ENCODE data around the gene REG3G.
"Not testable (repeated sequence)": the region's sequence is repeated elsewhere in the genome, so short reads cannot be mapped to it uniquely, and the experiment has no call there.

Gene REG3G

DNA sequence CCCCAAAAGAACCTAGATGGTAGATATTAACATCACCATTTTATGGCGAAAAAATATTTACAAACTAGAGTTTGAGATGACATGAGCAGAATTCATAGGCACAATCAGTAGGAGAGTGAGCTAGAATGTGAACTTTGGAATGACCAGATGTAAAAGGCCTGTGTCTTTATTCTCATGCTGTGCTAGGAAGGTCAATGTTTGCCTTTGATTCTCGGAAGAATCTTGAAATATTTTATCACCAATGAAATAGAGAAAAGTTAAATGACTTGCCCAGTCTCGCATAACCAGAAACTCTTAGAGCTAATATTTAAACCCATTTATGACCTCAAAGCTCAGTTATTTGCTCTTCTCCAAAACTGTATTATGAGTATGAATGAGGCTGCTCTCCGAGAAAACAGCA lies 9.2 kb upstream of the REG3G start:
- DNase-seq (ENCODE audit: low spot score): no peak

DNA sequence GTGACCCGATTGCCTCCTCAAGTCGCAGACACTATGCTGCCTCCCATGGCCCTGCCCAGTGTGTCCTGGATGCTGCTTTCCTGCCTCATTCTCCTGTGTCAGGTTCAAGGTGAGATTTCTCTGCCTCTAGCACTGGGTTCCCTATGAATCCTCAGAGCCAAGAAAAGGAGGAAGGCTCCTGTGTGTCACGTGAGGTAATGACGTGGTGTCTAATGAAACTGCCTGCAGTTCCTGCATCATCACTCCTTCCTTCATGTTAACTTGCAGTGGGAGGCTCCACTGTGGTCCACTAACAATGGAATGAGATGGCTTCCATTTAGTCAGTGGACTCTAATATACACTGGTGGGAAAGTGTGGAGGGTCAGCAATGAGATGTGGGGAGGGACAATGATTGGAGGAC lies 559 bp downstream of the REG3G start:
- no peak for DNase-seq (ENCODE audit: low spot score)

DNA sequence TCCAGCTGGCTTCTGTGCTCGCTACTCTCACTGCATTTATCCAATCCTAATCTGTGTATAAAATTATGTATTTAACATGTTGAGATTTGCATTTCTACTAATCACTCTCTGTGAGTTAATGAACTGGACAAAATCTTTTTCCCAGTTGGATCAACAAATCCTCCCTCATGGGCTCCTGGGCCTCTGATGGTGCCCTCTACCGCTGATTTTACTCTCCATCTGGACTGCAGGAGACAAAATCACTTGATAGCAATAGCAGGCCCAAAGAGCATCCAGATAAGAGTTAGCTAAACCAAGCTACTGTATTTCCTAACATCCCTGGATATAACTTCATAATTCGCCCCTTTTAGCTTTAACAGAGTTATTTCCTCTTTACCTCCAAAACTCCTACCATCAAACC lies 14.4 kb downstream of the REG3G start:
- DNase-seq (ENCODE audit: low spot score): no peak

DNA sequence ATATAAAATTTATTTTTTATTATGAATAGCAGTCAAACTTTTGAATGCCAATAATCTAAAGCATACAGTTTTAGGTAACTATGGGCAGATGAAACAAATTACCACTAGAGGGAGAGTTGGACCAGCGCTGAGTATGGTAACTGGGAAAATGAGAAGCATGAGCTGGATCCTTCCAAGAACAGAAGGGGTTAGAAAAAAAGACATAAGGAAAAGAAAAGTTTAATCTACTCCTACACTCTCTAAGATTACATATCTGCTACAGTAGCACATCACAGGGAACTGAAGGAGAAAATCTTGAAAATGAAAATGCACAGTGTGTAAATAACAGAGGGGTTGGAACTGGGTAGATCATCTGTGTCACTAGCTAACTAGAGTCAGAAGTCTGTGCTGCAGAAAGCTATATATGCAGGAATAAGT lies 15.5 kb downstream of the REG3G start:
- no peak for DNase-seq (ENCODE audit: low spot score)

DNA sequence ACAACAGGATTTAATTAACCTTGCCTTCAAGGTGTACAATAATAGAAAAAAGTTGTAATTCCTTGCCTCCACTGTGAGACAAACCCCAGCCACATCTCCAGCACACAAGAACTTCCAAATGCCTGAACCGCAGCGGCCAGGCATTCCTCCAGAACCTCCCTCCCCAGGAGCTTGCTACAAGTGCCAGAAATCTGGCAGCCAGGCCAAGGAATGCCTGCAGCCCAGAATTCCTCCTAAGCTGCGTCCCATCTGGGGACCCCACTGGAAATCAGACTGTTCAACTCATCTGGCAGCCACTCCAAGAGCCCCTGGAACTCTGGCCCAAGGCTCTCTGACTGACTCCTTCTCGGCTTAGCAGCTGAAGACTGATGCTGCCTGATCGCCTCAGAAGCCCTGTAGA lies 28.0 kb downstream of the REG3G start:
- DNase-seq (ENCODE audit: low spot score): not testable (repeated sequence)

DNA sequence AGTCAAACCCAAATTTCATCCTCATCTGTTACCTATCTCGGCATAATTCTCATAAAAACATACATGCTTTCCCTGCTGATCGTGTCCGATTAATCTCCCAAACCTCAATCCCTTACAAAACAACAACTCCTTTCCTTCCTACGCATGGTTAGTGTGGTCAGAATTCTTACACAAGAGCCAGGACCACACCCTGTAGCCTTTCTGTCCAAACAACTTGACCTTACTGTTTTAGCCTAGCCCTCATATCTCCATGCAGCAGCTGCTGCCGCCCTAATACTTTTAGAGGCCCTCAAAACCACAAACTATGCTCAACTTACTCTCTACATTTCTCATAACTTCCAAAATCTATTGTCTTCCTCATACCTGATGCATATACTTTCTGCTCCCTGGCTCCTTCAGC lies 29.3 kb downstream of the REG3G start:
- not testable (repeated sequence) for DNase-seq (ENCODE audit: low spot score)

DNA sequence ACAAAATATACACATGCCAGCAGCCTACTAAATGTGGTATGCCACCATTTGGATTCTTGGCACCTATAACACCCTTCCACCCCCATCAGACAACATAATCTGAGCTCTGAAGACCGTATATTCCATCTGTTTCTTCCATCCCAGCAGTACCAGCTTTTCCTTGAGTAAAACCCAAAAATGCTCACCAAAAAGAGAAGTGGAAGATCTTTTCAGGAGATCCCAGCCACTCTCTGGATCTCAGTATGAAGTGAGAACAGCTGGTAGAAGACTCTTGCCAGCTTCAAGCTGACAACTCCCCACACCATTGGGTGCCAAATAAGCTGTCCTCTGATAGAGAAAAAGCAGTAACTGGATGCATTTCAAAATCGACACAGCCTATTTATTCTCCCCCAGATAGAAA lies 39.7 kb downstream of the REG3G start:
- no peak for DNase-seq (ENCODE audit: low spot score)

DNA sequence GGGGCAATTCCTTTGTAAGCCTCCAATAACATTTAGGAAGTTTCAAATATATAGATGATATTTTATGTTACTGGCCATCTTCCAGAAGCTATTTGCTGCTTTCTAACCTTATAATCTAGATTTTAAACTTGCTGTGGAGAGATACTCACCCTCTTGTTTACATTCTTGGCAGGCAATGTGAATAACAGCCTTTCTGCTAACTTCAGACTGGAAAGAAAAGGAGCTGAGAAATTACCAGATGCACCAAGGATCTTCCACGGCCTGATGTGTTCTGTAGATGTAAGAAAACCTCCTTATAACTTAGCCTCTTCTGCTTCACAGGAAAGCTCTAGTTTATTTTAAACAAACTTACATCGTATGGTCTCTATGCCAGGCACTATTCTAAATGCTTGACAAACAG lies 45.6 kb downstream of the REG3G start:
- no peak for DNase-seq (ENCODE audit: low spot score)

Data from CD4-positive, alpha-beta T cell treated with Interleukin-6 at 100 ng/mL for 8 hours (primary cell).